GM19351 (cell line): ENCODE results near the gene CD9.

Experiments
- ATAC-seq: cut with Tn5 transposase; IDR thresholded peaks from one replicate; pipeline ENCODE4 v1.9.1; 2021; ENCODE audit warnings: mild to moderate bottlenecking, moderate library complexity; ENCODE audit not compliant: unreplicated experiment

Gene CD9

GRCh38 chr12:6216581-6216980 is 16.4 kb downstream of the CD9 start:
- ATAC-seq: no peak

GRCh38 chr12:6218347-6218925 is 18.2 kb downstream of the CD9 start:
- no peak for ATAC-seq

- no peak for ATAC-seq
These were observed 19.8 kb downstream of the CD9 start for GRCh38 chr12:6219980-6220379.

GRCh38 chr12:6221146-6221545 is 20.9 kb downstream of the CD9 start:
- ATAC-seq: no peak

GRCh38 chr12:6222078-6222654 is 22.0 kb downstream of the CD9 start:
- no peak for ATAC-seq

GRCh38 chr12:6223545-6223944 is 23.3 kb downstream of the CD9 start:
- no peak for ATAC-seq

GRCh38 chr12:6224550-6224949 is 24.4 kb downstream of the CD9 start:
- no peak for ATAC-seq

- no peak for ATAC-seq
These were observed 25.4 kb downstream of the CD9 start for GRCh38 chr12:6225630-6226001.

- ATAC-seq: no peak
These were observed 25.9 kb downstream of the CD9 start for GRCh38 chr12:6226002-6226678.

GRCh38 chr12:6226679-6227051 is 26.5 kb downstream of the CD9 start:
- no peak for ATAC-seq

- no peak for ATAC-seq
These were observed 28.5 kb downstream of the CD9 start for GRCh38 chr12:6228535-6229223.

GRCh38 chr12:6229224-6230218 is 29.3 kb downstream of the CD9 start:
- ATAC-seq: no peak

- ATAC-seq: no peak
These were observed 30.3 kb downstream of the CD9 start for GRCh38 chr12:6230321-6231110.

- no peak for ATAC-seq
These were observed 31.4 kb downstream of the CD9 start for GRCh38 chr12:6231359-6232268.

- no peak for ATAC-seq
These were observed 33.1 kb downstream of the CD9 start for GRCh38 chr12:6233121-6233971.

GRCh38 chr12:6234214-6234613 is 34.0 kb downstream of the CD9 start:
- ATAC-seq: no peak

- ATAC-seq: no peak
These were observed 34.7 kb downstream of the CD9 start for GRCh38 chr12:6234906-6235305.

- ATAC-seq: no peak
These were observed 35.3 kb downstream of the CD9 start for GRCh38 chr12:6235499-6235898.
